8988T (cell line): ENCODE measurements around the gene BCL11B.
"Not testable (repeated sequence)": the region's sequence is repeated elsewhere in the genome, so short reads cannot be mapped to it uniquely, and the experiment has no call there.

Experiments used
- DNase-seq: peaks from one replicate; pipeline ENCODE4 v3.0.0; 2011

Gene BCL11B

GRCh38 chr14:99194736-99195135, 77.3 kb downstream of the BCL11B start:
- no peak for DNase-seq

- DNase-seq: no peak
Measured at GRCh38 chr14:99194136-99194535, 77.9 kb downstream of the BCL11B start.

GRCh38 chr14:99192830-99193229, 79.2 kb downstream of the BCL11B start:
- no peak for DNase-seq

GRCh38 chr14:99192028-99192621, 79.9 kb downstream of the BCL11B start:
- peak; percentile 54 for DNase-seq

GRCh38 chr14:99191395-99192027, 80.5 kb downstream of the BCL11B start:
- no peak for DNase-seq

- DNase-seq: no peak
Measured at GRCh38 chr14:99190696-99191394, 81.2 kb downstream of the BCL11B start.

- no peak for DNase-seq
Measured at GRCh38 chr14:99189201-99189801, 82.7 kb downstream of the BCL11B start.

- no peak for DNase-seq
Measured at GRCh38 chr14:99188731-99189191, 83.2 kb downstream of the BCL11B start.

GRCh38 chr14:99187858-99188257, 84.1 kb downstream of the BCL11B start:
- DNase-seq: no peak

GRCh38 chr14:99186956-99187690, 84.9 kb downstream of the BCL11B start:
- DNase-seq: no peak

GRCh38 chr14:99186336-99186735, 85.7 kb downstream of the BCL11B start:
- DNase-seq: not testable (repeated sequence)

GRCh38 chr14:99185436-99186068, 86.4 kb downstream of the BCL11B start:
- no peak for DNase-seq

- DNase-seq: no peak
Measured at GRCh38 chr14:99183716-99184115, 88.3 kb downstream of the BCL11B start.

GRCh38 chr14:99183311-99183710, 88.7 kb downstream of the BCL11B start:
- no peak for DNase-seq

GRCh38 chr14:99182548-99183250, 89.3 kb downstream of the BCL11B start:
- DNase-seq: no peak

- DNase-seq: no peak
Measured at GRCh38 chr14:99181804-99182520, 90.0 kb downstream of the BCL11B start.

- DNase-seq: no peak
Measured at GRCh38 chr14:99181241-99181640, 90.8 kb downstream of the BCL11B start.

GRCh38 chr14:99179946-99180345, 92.1 kb downstream of the BCL11B start:
- no peak for DNase-seq

GRCh38 chr14:99179506-99179905, 92.5 kb downstream of the BCL11B start:
- DNase-seq: no peak

GRCh38 chr14:99177886-99178835, 93.8 kb downstream of the BCL11B start:
- DNase-seq: no peak
